ENCODE data around the gene GSDME. TPM values are rescaled to one million over a fixed set of nuclear protein-coding genes. Genes with fewer than 3 reads are reported as not detected.

Gene GSDME
- total RNA-seq, result 1 to 10 TPM in 1 of 5 donors, under 1 TPM in 3, not detected in 1; 0.38 to 1.1 (median 0.46) TPM
- 0.41 TPM for total RNA-seq (2013)
- total RNA-seq, result 0 to 19.7 (median 0.61) reads per million in 29 experiments

GRCh38 chr7:24757353-24758275 is at the start of gene GSDME:
TSS of gene GSDME (minus strand) at chr7:24757464. CDS start at chr7:24749774, 7,690 bp downstream.
- DNase-seq (peak in 14 of 35 experiments; percentile 2 to 28 (median 16)), ATAC-seq (replicated peaks in 1 of 4) (peak; percentile 72 to 77 (median 74))
- Mint-ChIP-seq H3K27me3 (peaks cover 38 to 56% of the 10 kb centered on the region in 2 donors), H3K9me3 (no peaks in the 10 kb centered on the region), H3K36me3 (no peaks in the 10 kb centered on the region), H3K27ac (no peak within 1 kb of the TSS), H3K4me3 (peak within 1 kb of the TSS; percentile 81 to 84 (median 82)), H3K4me1 (peaks cover 23 to 27% (median 27%) of the 10 kb centered on the region in 3 donors)
- ChIA-PET POLR2A (no interaction called here), CTCF (no interaction called here)
- no peaks in the 10 kb centered on the region for H3K9me3 ChIP-seq
- H3K4me1 ChIP-seq (ENCODE audit: control insufficient read depth in 1 of 2, extremely low read depth in 1 of 2, insufficient read depth in 2 of 2, low read length in 2 of 2), result peaks cover 6 to 18% of the 10 kb centered on the region in 2 experiments
- whole genome bisulfite sequencing (ENCODE audit: insufficient coverage), result 14% methylated on average over 66 of the region's 81 CpGs
- no peak within 1 kb of the TSS for H3K27ac ChIP-seq (ENCODE audit: low read length)
- peak within 1 kb of the TSS; percentile 52 to 69 for H3K4me3 ChIP-seq (ENCODE audit: control insufficient read depth in 1 of 2, extremely low read depth in 1 of 2, low read length in 1 of 2)
- peaks cover 11 to 28% of the 10 kb centered on the region in 2 experiments for H3K27me3 ChIP-seq (replicated peaks in 1 of 2; ENCODE audit: control insufficient read depth in 2 of 2, extremely low read depth in 1 of 2, insufficient read depth in 2 of 2, low read length in 1 of 2)
- no peaks in the 10 kb centered on the region for H3K36me3 ChIP-seq (ENCODE audit: control insufficient read depth in 2 of 2, extremely low read depth in 1 of 2, insufficient read depth in 1 of 2, low read length in 1 of 2)

GRCh38 chr7:24802300-24802699 is 45.0 kb upstream of the GSDME start:
- no peak overlapping the region for H3K27ac Mint-ChIP-seq
- Histone ChIP-seq H3K36me3 (ENCODE audit: control insufficient read depth in 2 of 2, extremely low read depth in 1 of 2, insufficient read depth in 1 of 2, low read length in 1 of 2) (peaks cover 5 to 48% of the 10 kb centered on the region in 2 donors), H3K9me3 (no peaks in the 10 kb centered on the region), H3K27me3 (replicated peaks in 1 of 2; ENCODE audit: control insufficient read depth in 2 of 2, extremely low read depth in 1 of 2, insufficient read depth in 2 of 2, low read length in 1 of 2) (no peaks in the 10 kb centered on the region), H3K4me3 (ENCODE audit: control insufficient read depth in 1 of 2, extremely low read depth in 1 of 2, low read length in 1 of 2) (no peak overlapping the region), H3K4me1 (ENCODE audit: control insufficient read depth in 1 of 2, extremely low read depth in 1 of 2, insufficient read depth in 2 of 2, low read length in 2 of 2) (no peaks in the 10 kb centered on the region), H3K27ac (ENCODE audit: low read length) (no peak overlapping the region)
- no peak overlapping the region for H3K4me3 Mint-ChIP-seq
- CTCF ChIA-PET, result no interaction called here
- DNase-seq (no peak), ATAC-seq (replicated peaks in 1 of 4) (no peak)
- POLR2A ChIA-PET, result interaction anchor here in 1 of 2 donors (0.5 kb wide), 1 partner anchor 224 kb away, joined by 3 read pairs; no protein-coding TSS in a partner anchor
- H3K4me1 Mint-ChIP-seq, result peaks cover 0 to 8% (median 6%) of the 10 kb centered on the region in 3 donors
- no peaks in the 10 kb centered on the region for H3K9me3 Mint-ChIP-seq
- peaks cover 65% of the 10 kb centered on the region for H3K36me3 Mint-ChIP-seq
- H3K27me3 Mint-ChIP-seq, result no peaks in the 10 kb centered on the region
- WGBS (ENCODE audit: insufficient coverage), result 100% methylated on average over 2 of the region's 5 CpGs

- H3K4me1 Mint-ChIP-seq, result peaks cover 0 to 8% (median 6%) of the 10 kb centered on the region in 3 donors
- Histone ChIP-seq H3K27ac (ENCODE audit: low read length) (no peak overlapping the region), H3K27me3 (replicated peaks in 1 of 2; ENCODE audit: control insufficient read depth in 2 of 2, extremely low read depth in 1 of 2, insufficient read depth in 2 of 2, low read length in 1 of 2) (no peaks in the 10 kb centered on the region), H3K36me3 (ENCODE audit: control insufficient read depth in 2 of 2, extremely low read depth in 1 of 2, insufficient read depth in 1 of 2, low read length in 1 of 2) (peaks cover 5 to 48% of the 10 kb centered on the region in 2 donors), H3K4me3 (ENCODE audit: control insufficient read depth in 1 of 2, extremely low read depth in 1 of 2, low read length in 1 of 2) (no peak overlapping the region), H3K4me1 (ENCODE audit: control insufficient read depth in 1 of 2, extremely low read depth in 1 of 2, insufficient read depth in 2 of 2, low read length in 2 of 2) (no peaks in the 10 kb centered on the region), H3K9me3 (no peaks in the 10 kb centered on the region)
- no peak overlapping the region for H3K27ac Mint-ChIP-seq
- H3K27me3 Mint-ChIP-seq, result no peaks in the 10 kb centered on the region
- H3K4me3 Mint-ChIP-seq, result no peak overlapping the region
- ATAC-seq (replicated peaks in 1 of 4), result no peak
- ChIA-PET CTCF (no interaction called here), POLR2A (interaction anchor here in 1 of 2 donors (0.5 kb wide), 1 partner anchor 224 kb away, joined by 3 read pairs; no protein-coding TSS in a partner anchor)
- peaks cover 69% of the 10 kb centered on the region for H3K36me3 Mint-ChIP-seq
- H3K9me3 Mint-ChIP-seq, result no peaks in the 10 kb centered on the region
- no peak for DNase-seq
- no CpG with 5 or more reads among the region's 2 CpGs for WGBS (ENCODE audit: insufficient coverage)
These were observed 44.6 kb upstream of the GSDME start for GRCh38 chr7:24801883-24802282.

- Histone ChIP-seq H3K36me3 (ENCODE audit: control insufficient read depth in 2 of 2, extremely low read depth in 1 of 2, insufficient read depth in 1 of 2, low read length in 1 of 2) (peaks cover 5 to 44% of the 10 kb centered on the region in 2 donors), H3K4me3 (ENCODE audit: control insufficient read depth in 1 of 2, extremely low read depth in 1 of 2, low read length in 1 of 2) (no peak overlapping the region), H3K4me1 (ENCODE audit: control insufficient read depth in 1 of 2, extremely low read depth in 1 of 2, insufficient read depth in 2 of 2, low read length in 2 of 2) (no peaks in the 10 kb centered on the region), H3K27ac (ENCODE audit: low read length) (no peak overlapping the region), H3K27me3 (replicated peaks in 1 of 2; ENCODE audit: control insufficient read depth in 2 of 2, extremely low read depth in 1 of 2, insufficient read depth in 2 of 2, low read length in 1 of 2) (no peaks in the 10 kb centered on the region), H3K9me3 (no peaks in the 10 kb centered on the region)
- no CpG with 5 or more reads among the region's 9 CpGs for WGBS (ENCODE audit: insufficient coverage)
- peaks cover 72% of the 10 kb centered on the region for H3K36me3 Mint-ChIP-seq
- DNase-seq, result no peak
- H3K9me3 Mint-ChIP-seq, result no peaks in the 10 kb centered on the region
- H3K27ac Mint-ChIP-seq, result no peak overlapping the region
- no peak overlapping the region for H3K4me3 Mint-ChIP-seq
- ChIA-PET POLR2A (interaction anchor here in 1 of 2 donors (0.6 kb wide), 1 partner anchor 325 kb away, joined by 4 read pairs; no protein-coding TSS in a partner anchor), CTCF (interaction anchor here (0.6 to 1.1 kb wide), 3 partner anchors 62 to 298 kb away, joined by 5 to 7 read pairs (median 6); no protein-coding TSS in a partner anchor)
- H3K27me3 Mint-ChIP-seq, result no peaks in the 10 kb centered on the region
- ATAC-seq (replicated peaks in 1 of 4), result no peak
- peaks cover 4 to 8% (median 8%) of the 10 kb centered on the region in 3 donors for H3K4me1 Mint-ChIP-seq
These were observed 43.4 kb upstream of the GSDME start for GRCh38 chr7:24800667-24801066.

- no peak for ATAC-seq (replicated peaks in 1 of 4)
These were observed 42.8 kb upstream of the GSDME start for GRCh38 chr7:24800073-24800472.

GRCh38 chr7:24799506-24799905 is 42.2 kb upstream of the GSDME start:
- Histone ChIP-seq H3K36me3 (ENCODE audit: control insufficient read depth in 2 of 2, extremely low read depth in 1 of 2, insufficient read depth in 1 of 2, low read length in 1 of 2) (peaks cover 9 to 38% of the 10 kb centered on the region in 2 donors), H3K9me3 (no peaks in the 10 kb centered on the region), H3K27ac (ENCODE audit: low read length) (no peak overlapping the region), H3K4me1 (ENCODE audit: control insufficient read depth in 1 of 2, extremely low read depth in 1 of 2, insufficient read depth in 2 of 2, low read length in 2 of 2) (no peaks in the 10 kb centered on the region), H3K27me3 (replicated peaks in 1 of 2; ENCODE audit: control insufficient read depth in 2 of 2, extremely low read depth in 1 of 2, insufficient read depth in 2 of 2, low read length in 1 of 2) (no peaks in the 10 kb centered on the region), H3K4me3 (ENCODE audit: control insufficient read depth in 1 of 2, extremely low read depth in 1 of 2, low read length in 1 of 2) (no peak overlapping the region)
- Mint-ChIP-seq H3K9me3 (no peaks in the 10 kb centered on the region), H3K4me3 (no peak overlapping the region), H3K27ac (no peak overlapping the region), H3K36me3 (peaks cover 73% of the 10 kb centered on the region), H3K27me3 (no peaks in the 10 kb centered on the region), H3K4me1 (peaks cover 12 to 18% (median 17%) of the 10 kb centered on the region in 3 donors)
- ChIA-PET POLR2A (no interaction called here), CTCF (no interaction called here)
- WGBS (ENCODE audit: insufficient coverage), result no CpG with 5 or more reads among the region's 3 CpGs
- DNase-seq (no peak), ATAC-seq (replicated peaks in 1 of 4) (no peak)

More at GRCh38 chr7:24800073-24800472, 42.8 kb upstream of the GSDME start:
- no peak overlapping the region for H3K4me3 ChIP-seq (ENCODE audit: control insufficient read depth in 1 of 2, extremely low read depth in 1 of 2, low read length in 1 of 2)
- ChIA-PET CTCF (no interaction called here), POLR2A (no interaction called here)
- no peaks in the 10 kb centered on the region for H3K9me3 Mint-ChIP-seq
- H3K36me3 Mint-ChIP-seq, result peaks cover 74% of the 10 kb centered on the region
- no peak overlapping the region for H3K4me3 Mint-ChIP-seq
- 94% methylated on average over 4 of the region's 6 CpGs for WGBS (ENCODE audit: insufficient coverage)
- no peaks in the 10 kb centered on the region for H3K4me1 ChIP-seq (ENCODE audit: control insufficient read depth in 1 of 2, extremely low read depth in 1 of 2, insufficient read depth in 2 of 2, low read length in 2 of 2)
- H3K27me3 ChIP-seq (replicated peaks in 1 of 2; ENCODE audit: control insufficient read depth in 2 of 2, extremely low read depth in 1 of 2, insufficient read depth in 2 of 2, low read length in 1 of 2), result no peaks in the 10 kb centered on the region
- H3K36me3 ChIP-seq (ENCODE audit: control insufficient read depth in 2 of 2, extremely low read depth in 1 of 2, insufficient read depth in 1 of 2, low read length in 1 of 2), result peaks cover 8 to 40% of the 10 kb centered on the region in 2 donors
- no peaks in the 10 kb centered on the region for H3K9me3 ChIP-seq
- H3K27ac ChIP-seq (ENCODE audit: low read length), result no peak overlapping the region
- peaks cover 7 to 12% (median 11%) of the 10 kb centered on the region in 3 donors for H3K4me1 Mint-ChIP-seq
- no peak overlapping the region for H3K27ac Mint-ChIP-seq
- no peaks in the 10 kb centered on the region for H3K27me3 Mint-ChIP-seq
- no peak for DNase-seq
